NT2/D1 (cell line): Measurements from ENCODE around the gene OOSP4A.

Source experiments
- SUZ12 ChIP-seq: IDR thresholded peaks from 2 replicates; pipeline ENCODE4 v1.6.1; 2011; ENCODE audit not compliant: insufficient read length, insufficient read depth; ENCODE audit errors: extremely low read depth
- YY1 ChIP-seq: IDR thresholded peaks from 2 replicates; pipeline ENCODE4 v1.6.1; 2011; ENCODE audit not compliant: insufficient read length, insufficient read depth
- ZNF274 ChIP-seq: IDR thresholded peaks from 2 replicates; pipeline ENCODE4 v1.6.1; 2011; ENCODE audit warnings: mild to moderate bottlenecking, low read depth, low read length

- no peak for TF ChIP-seq ZNF274
- TF ChIP-seq YY1: no peak
- TF ChIP-seq SUZ12: no peak
These were observed 28.6 kb downstream of the OOSP4A start for GRCh38 chr11:59992425-59992824.
